CD4-positive, alpha-beta T cell (primary cell): Measurements from ENCODE around the gene SLC22A12. TPM values are rescaled to one million over a fixed set of nuclear protein-coding genes. Genes with fewer than 3 reads are reported as not detected.

Experiments
- ATAC-seq: fragments of 200-7000 bp; cut with Tn5 transposase; one replicate; pipeline ENCODE4 v1.10.0; 2022; ENCODE audit warnings: mild to moderate bottlenecking; ENCODE audit not compliant: poor library complexity
- CTCF ChIA-PET: fragments of 350-600 bp; sonication (Branson Sonifier 250); formaldehyde crosslinking; loops from one replicate; lab custom pipeline; 2021; ENCODE audit warnings: antibody characterized with exemption, inconsistent platforms; lab: Charles Lee
- POLR2A ChIA-PET: fragments of 350-600 bp; sonication (Branson Sonifier 250); formaldehyde crosslinking; loops from one replicate; lab custom pipeline; 2021; ENCODE audit warnings: antibody characterized with exemption, inconsistent platforms; lab: Charles Lee
- DNase-seq, 14 experiments: peaks; one replicate each; pipeline ENCODE4 v3.0.0-alpha.2; 2013 to 2020; ENCODE audit warnings: mixed read lengths in 2 of 14
- H3K27ac ChIP-seq, 2 donors: one replicate each; pipeline versions ENCODE4 v1.5.1 to v1.7.0; 2013; ENCODE audit warnings: low read length in 2 of 2, low read depth in 1 of 2, mild to moderate bottlenecking in 1 of 2
- H3K27me3 ChIP-seq, 2 experiments: 1 replicate in 1 of 2; 2 replicates in 1 of 2; pipeline versions ENCODE4 v1.6.1 to v1.7.0; 2013; ENCODE audit warnings: low read length in 2 of 2, control low read depth in 1 of 2, mild to moderate bottlenecking in 1 of 2, moderate library complexity in 1 of 2; ENCODE audit not compliant: insufficient read depth in 2 of 2, control insufficient read depth in 1 of 2
- H3K36me3 ChIP-seq: one replicate; pipeline ENCODE4 v1.6.1; 2013; ENCODE audit warnings: low read length, control low read depth; ENCODE audit not compliant: insufficient read depth
- H3K4me1 ChIP-seq: one replicate; pipeline ENCODE4 v1.6.1; 2013; ENCODE audit warnings: low read length, control low read depth; ENCODE audit not compliant: insufficient read depth
- H3K4me3 ChIP-seq: one replicate; pipeline ENCODE4 v1.5.1; 2013; ENCODE audit warnings: mild to moderate bottlenecking, low read length, moderate library complexity
- H3K9me3 ChIP-seq, 2 experiments: 1 replicate in 1 of 2; 2 replicates in 1 of 2; pipeline versions ENCODE4 v1.6.1 to v1.7.0; 2013; ENCODE audit warnings: low read length in 2 of 2, mild to moderate bottlenecking in 2 of 2, control low read depth in 1 of 2, moderate library complexity in 1 of 2; ENCODE audit not compliant: control insufficient read depth in 1 of 2, insufficient read depth in 1 of 2
- H3K27ac Mint-ChIP-seq: one replicate; pipeline ENCODE4 v1.8.0; 2020; ENCODE audit warnings: mixed read lengths
- H3K27me3 Mint-ChIP-seq: one replicate; pipeline ENCODE4 v1.8.0; 2021; ENCODE audit warnings: mixed read lengths
- H3K36me3 Mint-ChIP-seq: one replicate; pipeline ENCODE4 v1.8.0; 2021; ENCODE audit warnings: low read depth, mixed read lengths
- H3K4me1 Mint-ChIP-seq: one replicate; pipeline ENCODE4 v1.8.0; 2021; ENCODE audit warnings: low read depth, mixed read lengths
- H3K4me3 Mint-ChIP-seq: one replicate; pipeline ENCODE4 v1.8.0; 2020; ENCODE audit warnings: mild to moderate bottlenecking, mixed read lengths
- H3K9me3 Mint-ChIP-seq: one replicate; pipeline ENCODE4 v1.8.0; 2020; ENCODE audit warnings: mixed read lengths
- CTCF ChIP-seq: fragments of 200-600 bp; IDR thresholded peaks from one replicate; pipeline ENCODE4 v1.8.0; 2022; ENCODE audit warnings: antibody characterized with exemption, mild to moderate bottlenecking
- intact Hi-C, 2 experiments: fragments of 100-400 bp; cut with DNase I in 1 of 2; cut with micrococcal nuclease in 1 of 2; formaldehyde crosslinking; loops; one replicate each; pipeline versions ENCODE4 v1.15.1 to v1.9.0; 2023 to 2025; cut with DNase I, micrococcal nuclease
- total RNA-seq, 174 experiments: library from RNA in 2 of 174; stranded (reverse) in 2 of 174; gene quantifications; one replicate each; pipeline ENCODE4 v1.2.3 and lab custom pipeline; 2021 to 2026

The SLC22A12 gene
- total RNA-seq, 2 experiments from 2014 or later = not detected

DNA sequence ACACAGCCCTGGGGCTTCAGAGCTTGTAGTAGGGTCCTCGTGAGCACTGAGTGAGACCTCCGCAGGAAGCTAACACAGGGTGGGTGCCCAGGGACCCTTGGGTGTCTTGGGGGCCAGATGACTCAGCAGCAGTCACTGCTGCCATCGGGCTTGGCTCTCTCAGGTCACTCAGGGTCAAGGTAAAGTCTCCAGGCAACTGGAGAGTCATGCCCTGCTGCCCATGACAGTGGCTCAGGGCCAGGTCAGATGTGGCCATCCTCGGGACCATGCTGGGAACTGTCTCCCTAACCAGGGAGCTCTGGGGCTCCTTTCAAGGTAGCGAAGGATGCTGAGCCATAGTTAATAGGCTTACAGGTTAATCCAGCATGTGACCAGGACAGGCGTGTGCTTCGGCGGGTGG is 44.4 kb upstream of the SLC22A12 start:
- no peaks in the 10 kb centered on the region for H3K9me3 Mint-ChIP-seq
- Histone ChIP-seq H3K4me1 (no peaks in the 10 kb centered on the region), H3K4me3 (no peak overlapping the region), H3K36me3 (no peaks in the 10 kb centered on the region), H3K27me3 (no peaks in the 10 kb centered on the region), H3K9me3 (peaks cover 0 to 5% of the 10 kb centered on the region in 2 experiments), H3K27ac (no peak overlapping the region)
- H3K27me3 Mint-ChIP-seq = peaks cover 6% of the 10 kb centered on the region
- DNase-seq (no peak), ATAC-seq (no peak)
- intact Hi-C loops = no loop called here
- TF ChIP-seq CTCF = no peak
- CTCF ChIA-PET = no interaction called here
- no peak overlapping the region for H3K4me3 Mint-ChIP-seq
- POLR2A ChIA-PET = no interaction called here
- H3K36me3 Mint-ChIP-seq = no peaks in the 10 kb centered on the region
- no peak overlapping the region for H3K27ac Mint-ChIP-seq
- no peaks in the 10 kb centered on the region for H3K4me1 Mint-ChIP-seq

DNA sequence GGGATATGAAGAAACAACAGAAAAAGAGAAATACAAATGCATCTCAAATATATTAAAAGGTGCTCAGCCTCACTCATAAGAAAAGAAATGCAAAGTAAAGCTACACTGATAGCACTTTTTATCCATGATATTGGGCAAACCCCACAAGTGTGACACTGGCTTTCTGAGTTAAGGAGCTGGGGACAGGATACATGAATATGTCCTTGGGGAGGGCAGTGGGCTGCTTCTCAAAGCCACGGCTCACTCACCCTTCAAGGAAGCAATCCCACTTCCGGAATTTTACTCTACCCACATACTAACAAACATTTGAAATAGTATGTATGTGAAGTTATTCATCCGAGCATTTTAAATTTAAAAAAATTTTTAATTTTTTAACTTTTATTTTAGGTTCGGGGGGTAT is 41.1 kb upstream of the SLC22A12 start:
- no peaks in the 10 kb centered on the region for H3K4me1 Mint-ChIP-seq
- Histone ChIP-seq H3K27me3 (no peaks in the 10 kb centered on the region), H3K36me3 (no peaks in the 10 kb centered on the region), H3K4me3 (no peak overlapping the region), H3K9me3 (no peaks in the 10 kb centered on the region), H3K4me1 (no peaks in the 10 kb centered on the region), H3K27ac (no peak overlapping the region)
- H3K4me3 Mint-ChIP-seq = no peak overlapping the region
- no peak for DNase-seq
- no peak overlapping the region for H3K27ac Mint-ChIP-seq
- H3K9me3 Mint-ChIP-seq = no peaks in the 10 kb centered on the region
- no peak for ATAC-seq
- ChIA-PET CTCF (no interaction called here), POLR2A (no interaction called here)
- peaks cover 6% of the 10 kb centered on the region for H3K27me3 Mint-ChIP-seq
- H3K36me3 Mint-ChIP-seq = no peaks in the 10 kb centered on the region
- TF ChIP-seq CTCF = no peak
- intact Hi-C loops = loop anchor here (5.0 kb wide), 2 partner anchors 102 to 172 kb away; partner anchors contain the start of gene NRXN2 (in 1 of the 2)

GRCh38 chr11:64553554-64554201 is 37.3 kb upstream of the SLC22A12 start:
- peak; percentile 93 for TF ChIP-seq CTCF
- Mint-ChIP-seq H3K36me3 (no peaks in the 10 kb centered on the region), H3K4me1 (no peaks in the 10 kb centered on the region), H3K27me3 (no peaks in the 10 kb centered on the region), H3K27ac (no peak overlapping the region), H3K4me3 (no peak overlapping the region), H3K9me3 (no peaks in the 10 kb centered on the region)
- POLR2A ChIA-PET = no interaction called here
- H3K36me3 ChIP-seq = no peaks in the 10 kb centered on the region
- intact Hi-C loops = loop anchor here (1.0 to 5.0 kb wide), 5 partner anchors 99 to 189 kb away; partner anchors contain the start of gene NRXN2 (in 2 of the 2)
- H3K4me1 ChIP-seq = no peaks in the 10 kb centered on the region
- CTCF ChIA-PET = interaction anchor here (0.8 kb wide), 1 partner anchor 99 kb away, joined by 5 read pairs; no protein-coding TSS in a partner anchor
- DNase-seq = peak; percentile 27 to 71 (median 46)
- no peaks in the 10 kb centered on the region for H3K27me3 ChIP-seq
- H3K9me3 ChIP-seq = no peaks in the 10 kb centered on the region
- H3K4me3 ChIP-seq = no peak overlapping the region
- H3K27ac ChIP-seq = no peak overlapping the region
- peak; percentile 48 for ATAC-seq
